CD14-positive monocyte (primary cell): ENCODE results near the gene PEAK1. TPM values are rescaled to one million over a fixed set of nuclear protein-coding genes. Genes with fewer than 3 reads are reported as not detected.

ENCODE experiments used
- DNase-seq, 3 donors: peaks; one replicate each; pipeline ENCODE4 v3.0.0-alpha.2; 2011 to 2022
- H2AFZ ChIP-seq: 2 replicates; pipeline ENCODE4 v1.6.0; 2012; ENCODE audit warnings: mild to moderate bottlenecking, low read depth, low read length, inconsistent platforms; ENCODE audit not compliant: insufficient read depth, poor library complexity, severe bottlenecking
- H3K27ac ChIP-seq, 2 donors: 1 replicate in 1 of 2; 2 replicates in 1 of 2; pipeline ENCODE4 v1.5.1; 2012 to 2013; ENCODE audit warnings: low read length in 2 of 2, control low read depth in 1 of 2, inconsistent platforms in 1 of 2, low read depth in 1 of 2, mild to moderate bottlenecking in 1 of 2
- H3K27me3 ChIP-seq, 2 donors: one replicate each; pipeline versions ENCODE4 v1.6.0 to v1.6.1; 2011 to 2013; ENCODE audit warnings: low read length in 2 of 2; ENCODE audit not compliant: control insufficient read depth in 2 of 2, insufficient read depth in 2 of 2
- H3K36me3 ChIP-seq, 2 donors: replicated peaks in 1 of 2; 1 replicate in 1 of 2; 2 replicates in 1 of 2; pipeline versions ENCODE4 v1.5.1 to v1.6.1; 2012 to 2013; ENCODE audit warnings: low read length in 2 of 2, control low read depth in 1 of 2, inconsistent platforms in 1 of 2, mild to moderate bottlenecking in 1 of 2; ENCODE audit not compliant: insufficient read depth in 2 of 2, control insufficient read depth in 1 of 2
- H3K4me1 ChIP-seq, 2 donors: 1 replicate in 1 of 2; 2 replicates in 1 of 2; pipeline versions ENCODE4 v1.5.1 to v1.6.1; 2012 to 2013; ENCODE audit warnings: low read length in 2 of 2, control low read depth in 1 of 2, inconsistent platforms in 1 of 2, mild to moderate bottlenecking in 1 of 2, moderate library complexity in 1 of 2; ENCODE audit not compliant: insufficient read depth in 2 of 2, control insufficient read depth in 1 of 2
- H3K4me2 ChIP-seq: replicated peaks from 2 replicates; pipeline ENCODE3; 2012; ENCODE audit warnings: low read length, moderate library complexity, mild to moderate bottlenecking; ENCODE audit not compliant: poor library complexity, severe bottlenecking; ENCODE audit errors: extremely low read depth
- H3K4me3 ChIP-seq, 3 experiments: fragments of 200-600 bp in 1 of 3; sonication (generic) in 1 of 3; replicated peaks in 1 of 3; 1 replicate in 2 of 3; 2 replicates in 1 of 3; pipeline ENCODE4 v1.5.1; 2011 to 2013; ENCODE audit warnings: low read length in 3 of 3, mild to moderate bottlenecking in 3 of 3, control low read depth in 2 of 3, low read depth in 2 of 3, inconsistent platforms in 1 of 3, moderate library complexity in 1 of 3
- H3K79me2 ChIP-seq: 2 replicates; pipeline ENCODE4 v1.6.0; 2012; ENCODE audit warnings: mild to moderate bottlenecking, control low read depth, inconsistent platforms, low read length, moderate library complexity; ENCODE audit not compliant: insufficient read depth
- H3K9ac ChIP-seq: 2 replicates; pipeline ENCODE4 v1.6.0; 2017; ENCODE audit warnings: low read length, mild to moderate bottlenecking; ENCODE audit not compliant: insufficient read depth, poor library complexity, severe bottlenecking
- H3K9me3 ChIP-seq, 2 donors: replicated peaks in 1 of 2; 1 replicate in 1 of 2; 2 replicates in 1 of 2; pipeline versions ENCODE4 v1.5.1 to v1.6.1; 2012 to 2013; ENCODE audit warnings: low read length in 2 of 2, control low read depth in 1 of 2; ENCODE audit not compliant: control insufficient read depth in 1 of 2, insufficient read depth in 1 of 2
- H4K20me1 ChIP-seq: 2 replicates; pipeline ENCODE4 v1.6.0; 2012; ENCODE audit warnings: mild to moderate bottlenecking, low read length, control low read depth, moderate library complexity; ENCODE audit not compliant: insufficient read depth
- H3K27ac Mint-ChIP-seq, 7 donors: one replicate each; pipeline ENCODE4 v1.8.0; 2020; ENCODE audit warnings: mild to moderate bottlenecking in 7 of 7, mixed read lengths in 7 of 7, moderate library complexity in 6 of 7, inconsistent platforms in 2 of 7
- H3K27me3 Mint-ChIP-seq, 3 donors: one replicate each; pipeline ENCODE4 v1.8.0; 2021 to 2022; ENCODE audit warnings: low read depth in 3 of 3, mild to moderate bottlenecking in 3 of 3, mixed read lengths in 3 of 3, moderate library complexity in 3 of 3, inconsistent platforms in 1 of 3
- H3K36me3 Mint-ChIP-seq, 2 donors: one replicate each; pipeline ENCODE4 v1.8.0; 2020; ENCODE audit warnings: mixed read lengths in 2 of 2, inconsistent platforms in 1 of 2, mild to moderate bottlenecking in 1 of 2
- H3K4me1 Mint-ChIP-seq: one replicate; pipeline ENCODE4 v1.8.0; 2020; ENCODE audit warnings: mild to moderate bottlenecking, mixed read lengths
- H3K4me3 Mint-ChIP-seq, 2 donors: one replicate each; pipeline ENCODE4 v1.8.0; 2020; ENCODE audit warnings: mild to moderate bottlenecking in 2 of 2, mixed read lengths in 2 of 2, moderate library complexity in 1 of 2
- H3K9me3 Mint-ChIP-seq, 7 donors: one replicate each; pipeline ENCODE4 v1.8.0; 2020 to 2022; ENCODE audit warnings: mixed read lengths in 7 of 7, mild to moderate bottlenecking in 6 of 7, moderate library complexity in 6 of 7, inconsistent platforms in 2 of 7
- CTCF ChIP-seq: fragments of 200-600 bp; IDR thresholded peaks from one replicate; pipeline ENCODE4 v1.8.0; 2022; ENCODE audit warnings: antibody characterized with exemption, mild to moderate bottlenecking
- WGBS: methylation state at CpG from one replicate; pipeline ENCODE4 v1.1.5; 2013; ENCODE audit warnings: missing lambda C conversion rate; ENCODE audit not compliant: insufficient coverage; 5-methylcytosine and 5-hydroxymethylcytosine counted together
- intact Hi-C, 2 donors: fragments of 100-400 bp; cut with micrococcal nuclease; formaldehyde crosslinking; loops; one replicate each; pipeline versions ENCODE4 v1.15.0 to v1.15.1; 2023
- polyA plus RNA-seq, 3 donors: library from polyadenylated mRNA; depleted of rRNA in 1 of 3; unstranded in 2 of 3; stranded (reverse) in 1 of 3; fragments of 300-500 nt in 2 of 3; fragments of >200 nt in 1 of 3; fragmentation: Illumina TruSeq in 2 of 3; gene quantifications; 1 replicate in 2 of 3; 2 replicates in 1 of 3; pipeline ENCODE4 v1.2.3, GENCODE V29; 2012 to 2021

PEAK1 gene
- polyA plus RNA-seq, 3 donors = 0.85 to 8.7 (median 1.1) TPM

DNA sequence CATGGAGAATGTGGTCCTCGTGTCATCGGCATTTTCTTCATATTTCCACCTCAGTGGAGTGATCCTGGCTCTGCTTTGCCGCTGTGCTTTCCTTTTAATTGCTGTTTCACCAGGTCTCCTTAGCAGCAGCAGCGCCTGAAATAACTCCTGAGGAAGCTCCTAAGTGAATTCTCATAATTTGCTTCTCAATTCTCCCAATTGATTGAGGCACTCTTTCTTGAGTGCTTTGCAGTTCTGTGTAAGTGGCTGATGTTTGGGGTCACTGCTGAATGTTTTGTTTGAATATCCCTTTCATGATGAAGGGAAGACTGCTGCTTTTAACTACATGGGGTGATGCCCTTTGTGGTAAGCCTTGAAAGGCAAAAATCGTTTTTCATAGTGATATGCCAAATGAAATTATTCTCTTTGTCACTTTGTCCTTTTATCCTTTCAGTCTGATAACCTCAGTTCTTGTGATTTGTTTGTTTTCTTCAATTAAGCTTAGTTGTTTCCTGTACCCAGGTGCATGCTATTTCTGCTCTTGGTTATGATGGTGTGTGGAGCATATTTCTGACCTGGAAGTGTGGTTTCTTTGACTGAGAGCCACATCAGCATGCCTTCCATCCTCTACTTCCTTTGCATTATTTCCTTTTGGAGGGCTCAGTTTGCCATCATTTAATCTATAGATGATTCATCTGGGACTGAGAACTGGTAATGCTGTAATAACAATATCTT lies 37.4 kb upstream of the PEAK1 start:
- H3K27ac Mint-ChIP-seq = no peak overlapping the region
- no peak overlapping the region for H3K9ac ChIP-seq
- peaks cover 28 to 29% of the 10 kb centered on the region in 2 donors for H3K36me3 Mint-ChIP-seq
- H3K4me3 Mint-ChIP-seq = no peak overlapping the region
- H3K27me3 Mint-ChIP-seq = peaks cover 0 to 2% (median 0%) of the 10 kb centered on the region in 3 donors
- no peak overlapping the region for H3K4me3 ChIP-seq
- H2AFZ ChIP-seq = no peak overlapping the region
- H3K79me2 ChIP-seq = no peaks in the 10 kb centered on the region
- H3K9me3 ChIP-seq = no peaks in the 10 kb centered on the region
- H4K20me1 ChIP-seq = peaks cover 4% of the 10 kb centered on the region
- no peak for TF ChIP-seq CTCF
- 93% methylated on average over 3 of the region's 5 CpGs for WGBS
- H3K27ac ChIP-seq = no peak overlapping the region
- no peak for DNase-seq
- no peak overlapping the region for H3K4me2 ChIP-seq
- no peaks in the 10 kb centered on the region for H3K4me1 Mint-ChIP-seq
- peaks cover 16 to 43% of the 10 kb centered on the region in 2 donors for H3K36me3 ChIP-seq
- intact Hi-C loops = no loop called here
- H3K27me3 ChIP-seq = no peaks in the 10 kb centered on the region
- H3K4me1 ChIP-seq = no peaks in the 10 kb centered on the region
- no peaks in the 10 kb centered on the region for H3K9me3 Mint-ChIP-seq

GRCh38 chr15:77456746-77457145 lies 36.8 kb upstream of the PEAK1 start:
- intact Hi-C loops = no loop called here
- Mint-ChIP-seq H3K27me3 (peaks cover 0 to 2% (median 0%) of the 10 kb centered on the region in 3 donors), H3K9me3 (no peaks in the 10 kb centered on the region), H3K36me3 (peaks cover 28 to 29% of the 10 kb centered on the region in 2 donors), H3K4me1 (no peaks in the 10 kb centered on the region), H3K4me3 (no peak overlapping the region), H3K27ac (no peak overlapping the region)
- no peaks in the 10 kb centered on the region for H3K4me1 ChIP-seq
- no peak for TF ChIP-seq CTCF
- H3K9ac ChIP-seq = no peak overlapping the region
- no peak for DNase-seq
- no peak overlapping the region for H3K27ac ChIP-seq
- H3K4me2 ChIP-seq = no peak overlapping the region
- no peak overlapping the region for H3K4me3 ChIP-seq
- H3K36me3 ChIP-seq = peaks cover 16 to 37% of the 10 kb centered on the region in 2 donors
- WGBS = no CpG with 5 or more reads among the region's 1 CpG
- no peak overlapping the region for H2AFZ ChIP-seq
- H3K9me3 ChIP-seq = no peaks in the 10 kb centered on the region
- H3K79me2 ChIP-seq = no peaks in the 10 kb centered on the region
- H3K27me3 ChIP-seq = no peaks in the 10 kb centered on the region
- peaks cover 4% of the 10 kb centered on the region for H4K20me1 ChIP-seq
